ENCODE measurements around the gene OAS3. TPM values are rescaled to one million over a fixed set of nuclear protein-coding genes. Genes with fewer than 3 reads are reported as not detected.

OAS3 gene
- total RNA-seq, 1 donor, result 17.7 TPM

GRCh38 chr12:112998987-112999767, 60.9 kb downstream of the OAS3 start:
- no peaks in the 10 kb centered on the region for H3K4me1 ChIP-seq (ENCODE audit: insufficient read depth, low read length)
- no peaks in the 10 kb centered on the region for H3K27me3 ChIP-seq (ENCODE audit: insufficient read depth, low read length)
- no peak overlapping the region for H3K4me3 ChIP-seq (ENCODE audit: low read length)
- H3K9me3 ChIP-seq (ENCODE audit: low read depth, low read length), result no peaks in the 10 kb centered on the region

GRCh38 chr12:113000433-113000832, 62.2 kb downstream of the OAS3 start:
- no peak overlapping the region for H3K4me3 ChIP-seq (ENCODE audit: low read length)
- H3K4me1 ChIP-seq (ENCODE audit: insufficient read depth, low read length), result no peaks in the 10 kb centered on the region
- H3K9me3 ChIP-seq (ENCODE audit: low read depth, low read length), result no peaks in the 10 kb centered on the region
- H3K27me3 ChIP-seq (ENCODE audit: insufficient read depth, low read length), result no peaks in the 10 kb centered on the region

GRCh38 chr12:113002155-113002554, 63.9 kb downstream of the OAS3 start:
- Histone ChIP-seq H3K4me1 (ENCODE audit: insufficient read depth, low read length) (no peaks in the 10 kb centered on the region), H3K9me3 (ENCODE audit: low read depth, low read length) (no peaks in the 10 kb centered on the region), H3K27me3 (ENCODE audit: insufficient read depth, low read length) (no peaks in the 10 kb centered on the region), H3K4me3 (ENCODE audit: low read length) (no peak overlapping the region)

GRCh38 chr12:113002676-113003075, 64.4 kb downstream of the OAS3 start:
- H3K27me3 ChIP-seq (ENCODE audit: insufficient read depth, low read length), result no peaks in the 10 kb centered on the region
- H3K9me3 ChIP-seq (ENCODE audit: low read depth, low read length), result no peaks in the 10 kb centered on the region
- H3K4me1 ChIP-seq (ENCODE audit: insufficient read depth, low read length), result no peaks in the 10 kb centered on the region
- H3K4me3 ChIP-seq (ENCODE audit: low read length), result no peak overlapping the region

- Histone ChIP-seq H3K4me1 (ENCODE audit: insufficient read depth, low read length) (no peaks in the 10 kb centered on the region), H3K27me3 (ENCODE audit: insufficient read depth, low read length) (no peaks in the 10 kb centered on the region), H3K9me3 (ENCODE audit: low read depth, low read length) (no peaks in the 10 kb centered on the region), H3K4me3 (ENCODE audit: low read length) (no peak overlapping the region)
These were observed 65.4 kb downstream of the OAS3 start for GRCh38 chr12:113003636-113004035.

GRCh38 chr12:113005762-113006161, 67.5 kb downstream of the OAS3 start:
- no peaks in the 10 kb centered on the region for H3K27me3 ChIP-seq (ENCODE audit: insufficient read depth, low read length)
- H3K9me3 ChIP-seq (ENCODE audit: low read depth, low read length), result peaks cover 4% of the 10 kb centered on the region
- no peak overlapping the region for H3K4me3 ChIP-seq (ENCODE audit: low read length)
- no peaks in the 10 kb centered on the region for H3K4me1 ChIP-seq (ENCODE audit: insufficient read depth, low read length)

- Histone ChIP-seq H3K27me3 (ENCODE audit: insufficient read depth, low read length) (no peaks in the 10 kb centered on the region), H3K9me3 (ENCODE audit: low read depth, low read length) (peaks cover 9% of the 10 kb centered on the region), H3K4me1 (ENCODE audit: insufficient read depth, low read length) (no peaks in the 10 kb centered on the region), H3K4me3 (ENCODE audit: low read length) (no peak overlapping the region)
These were observed 67.9 kb downstream of the OAS3 start for GRCh38 chr12:113006206-113006605.

GRCh38 chr12:113006641-113007040, 68.4 kb downstream of the OAS3 start:
- Histone ChIP-seq H3K4me1 (ENCODE audit: insufficient read depth, low read length) (no peaks in the 10 kb centered on the region), H3K9me3 (ENCODE audit: low read depth, low read length) (peaks cover 12% of the 10 kb centered on the region), H3K4me3 (ENCODE audit: low read length) (no peak overlapping the region), H3K27me3 (ENCODE audit: insufficient read depth, low read length) (no peaks in the 10 kb centered on the region)

GRCh38 chr12:113007166-113007565, 68.9 kb downstream of the OAS3 start:
- Histone ChIP-seq H3K4me3 (ENCODE audit: low read length) (no peak overlapping the region), H3K27me3 (ENCODE audit: insufficient read depth, low read length) (no peaks in the 10 kb centered on the region), H3K9me3 (ENCODE audit: low read depth, low read length) (peaks cover 12% of the 10 kb centered on the region), H3K4me1 (ENCODE audit: insufficient read depth, low read length) (no peaks in the 10 kb centered on the region)

GRCh38 chr12:113010701-113011100, 72.4 kb downstream of the OAS3 start:
- no peaks in the 10 kb centered on the region for H3K4me1 ChIP-seq (ENCODE audit: insufficient read depth, low read length)
- no peak overlapping the region for H3K4me3 ChIP-seq (ENCODE audit: low read length)
- H3K9me3 ChIP-seq (ENCODE audit: low read depth, low read length), result peaks cover 12% of the 10 kb centered on the region
- H3K27me3 ChIP-seq (ENCODE audit: insufficient read depth, low read length), result no peaks in the 10 kb centered on the region

- Histone ChIP-seq H3K4me3 (ENCODE audit: low read length) (no peak overlapping the region), H3K9me3 (ENCODE audit: low read depth, low read length) (peaks cover 12% of the 10 kb centered on the region), H3K4me1 (ENCODE audit: insufficient read depth, low read length) (no peaks in the 10 kb centered on the region), H3K27me3 (ENCODE audit: insufficient read depth, low read length) (no peaks in the 10 kb centered on the region)
These were observed 76.3 kb downstream of the OAS3 start for GRCh38 chr12:113014565-113014964.

GRCh38 chr12:113016796-113017195, 78.5 kb downstream of the OAS3 start:
- Histone ChIP-seq H3K27me3 (ENCODE audit: insufficient read depth, low read length) (no peaks in the 10 kb centered on the region), H3K4me1 (ENCODE audit: insufficient read depth, low read length) (no peaks in the 10 kb centered on the region), H3K9me3 (ENCODE audit: low read depth, low read length) (no peaks in the 10 kb centered on the region), H3K4me3 (ENCODE audit: low read length) (no peak overlapping the region)

GRCh38 chr12:113019025-113019424, 80.8 kb downstream of the OAS3 start:
- H3K9me3 ChIP-seq (ENCODE audit: low read depth, low read length), result no peaks in the 10 kb centered on the region
- no peaks in the 10 kb centered on the region for H3K27me3 ChIP-seq (ENCODE audit: insufficient read depth, low read length)
- no peaks in the 10 kb centered on the region for H3K4me1 ChIP-seq (ENCODE audit: insufficient read depth, low read length)
- no peak overlapping the region for H3K4me3 ChIP-seq (ENCODE audit: low read length)

GRCh38 chr12:113021500-113021899, 83.2 kb downstream of the OAS3 start:
- H3K9me3 ChIP-seq (ENCODE audit: low read depth, low read length), result no peaks in the 10 kb centered on the region
- no peaks in the 10 kb centered on the region for H3K27me3 ChIP-seq (ENCODE audit: insufficient read depth, low read length)
- no peaks in the 10 kb centered on the region for H3K4me1 ChIP-seq (ENCODE audit: insufficient read depth, low read length)
- H3K4me3 ChIP-seq (ENCODE audit: low read length), result no peak overlapping the region

All from mononuclear cell (primary cell).